HepG2 (cell line): ENCODE results near the gene CAGE1. TPM values are rescaled to one million over a fixed set of nuclear protein-coding genes. Genes with fewer than 3 reads are reported as not detected.
A peak's percentile ranks its signal among the peaks of the same experiment; 100 is the strongest.

ENCODE experiments used
- ATF7-NPFF ChIP-seq: sonication (generic); formaldehyde crosslinking; IDR thresholded peaks from 2 replicates; pipeline ENCODE4 v1.8.1; 2023; ENCODE audit warnings: mild to moderate bottlenecking, low read depth, missing genetic modification reagents, moderate library complexity
- CEBPG ChIP-seq: IDR thresholded peaks from 2 replicates; pipeline ENCODE4 v1.6.1; 2016
- CSRNP2 ChIP-seq: sonication (generic); formaldehyde crosslinking; conservative IDR thresholded peaks from 2 replicates; pipeline ENCODE4 v1.8.0; 2022; ENCODE audit warnings: low read depth, missing genetic modification reagents
- FOXC1 ChIP-seq: sonication (generic); formaldehyde crosslinking; IDR thresholded peaks from 2 replicates; pipeline ENCODE4 v1.8.0; 2022; ENCODE audit warnings: mild to moderate bottlenecking, missing genetic modification reagents, borderline replicate concordance
- GATAD1 ChIP-seq: IDR thresholded peaks from 2 replicates; pipeline ENCODE4 v1.6.1; 2016; ENCODE audit warnings: missing genetic modification reagents, missing compliant biosample characterization
- GPN1 ChIP-seq: sonication (generic); formaldehyde crosslinking; IDR thresholded peaks from 2 replicates; pipeline ENCODE4 v1.5.1; 2020; ENCODE audit warnings: missing genetic modification reagents, borderline replicate concordance
- HMG20A ChIP-seq: IDR thresholded peaks from 2 replicates; pipeline ENCODE4 v1.6.1; 2016; ENCODE audit warnings: borderline replicate concordance
- HOXA9 ChIP-seq: sonication (generic); formaldehyde crosslinking; IDR thresholded peaks from 2 replicates; pipeline ENCODE4 v1.8.1; 2022; ENCODE audit warnings: missing genetic modification reagents, mild to moderate bottlenecking, moderate library complexity, borderline replicate concordance
- NR1H2 ChIP-seq: sonication (generic); formaldehyde crosslinking; IDR thresholded peaks from 2 replicates; pipeline ENCODE4 v1.8.1; 2022; ENCODE audit warnings: low read depth, missing genetic modification reagents, borderline replicate concordance
- PCBP2 ChIP-seq: fragments of 200-400 bp; formaldehyde crosslinking; optimal IDR thresholded peaks from 2 replicates; pipeline ENCODE3; 2018; ENCODE audit warnings: low read length, low read depth; ENCODE audit not compliant: poor library complexity, severe bottlenecking
- PTBP1 ChIP-seq: fragments of 200-400 bp; formaldehyde crosslinking; IDR thresholded peaks from 2 replicates; pipeline ENCODE4 v1.6.1; 2018; ENCODE audit warnings: low read length, low read depth; ENCODE audit not compliant: poor library complexity, severe bottlenecking
- RBM39 ChIP-seq: fragments of 200-400 bp; formaldehyde crosslinking; IDR thresholded peaks from one replicate; pipeline ENCODE4 v1.6.1; 2018; ENCODE audit warnings: antibody characterized with exemption, mild to moderate bottlenecking, low read depth, low read length; ENCODE audit not compliant: poor library complexity, severe bottlenecking
- SP2 ChIP-seq: sonication (generic); formaldehyde crosslinking; IDR thresholded peaks from 2 replicates; pipeline ENCODE4 v1.5.1; 2020; ENCODE audit warnings: mild to moderate bottlenecking, missing genetic modification reagents
- TARDBP ChIP-seq: sonication (generic); formaldehyde crosslinking; IDR thresholded peaks from 2 replicates; pipeline ENCODE4 v1.8.0; 2022; ENCODE audit warnings: mild to moderate bottlenecking, missing genetic modification reagents
- TBP ChIP-seq: sonication (generic); formaldehyde crosslinking; IDR thresholded peaks from 2 replicates; pipeline ENCODE4 v1.5.0; 2020; ENCODE audit warnings: missing genetic modification reagents
- YY1 ChIP-seq: IDR thresholded peaks from 2 replicates; pipeline ENCODE4 v1.6.1; 2011; ENCODE audit warnings: low read length, low read depth, moderate library complexity, mild to moderate bottlenecking; ENCODE audit not compliant: insufficient read depth, insufficient replicate concordance
- ZNF224 ChIP-seq: sonication (generic); formaldehyde crosslinking; IDR thresholded peaks from 2 replicates; pipeline ENCODE4 v1.5.0; 2020; ENCODE audit warnings: mild to moderate bottlenecking, missing genetic modification reagents
- ZNF264 ChIP-seq: sonication (generic); formaldehyde crosslinking; IDR thresholded peaks from 2 replicates; pipeline ENCODE4 v1.4.0; 2020; ENCODE audit warnings: missing genetic modification reagents
- ZNF350 ChIP-seq: sonication (generic); formaldehyde crosslinking; IDR thresholded peaks from 2 replicates; pipeline ENCODE4 v1.4.0; 2020; ENCODE audit warnings: mild to moderate bottlenecking, low read depth, missing genetic modification reagents, borderline replicate concordance
- ZNF503 ChIP-seq: sonication (generic); formaldehyde crosslinking; IDR thresholded peaks from 2 replicates; pipeline ENCODE4 v1.4.0; 2020; ENCODE audit warnings: missing genetic modification reagents
- ZNF547 ChIP-seq: sonication (generic); formaldehyde crosslinking; IDR thresholded peaks from 2 replicates; pipeline ENCODE4 v1.5.1; 2020; ENCODE audit warnings: mild to moderate bottlenecking, missing genetic modification reagents
- ZNF619 ChIP-seq: sonication (generic); formaldehyde crosslinking; IDR thresholded peaks from 2 replicates; pipeline ENCODE4 v1.4.0; 2020; ENCODE audit warnings: mild to moderate bottlenecking, missing genetic modification reagents
- ZNF790 ChIP-seq: sonication (generic); formaldehyde crosslinking; IDR thresholded peaks from 2 replicates; pipeline ENCODE4 v1.8.0; 2022; ENCODE audit warnings: missing genetic modification reagents, mild to moderate bottlenecking, borderline replicate concordance
- polyA plus RNA-seq, 8 experiments: library from polyadenylated mRNA; depleted of rRNA in 3 of 8; stranded (reverse) in 7 of 8; unstranded in 1 of 8; fragments of >200 nt; fragmentation: Illumina TruSeq in 4 of 8; extraction: Trizol in 4 of 8; gene quantifications; 2 replicates each; pipeline versions ENCODE4 v1.2.1 to v1.2.3, GENCODE V29; 2011 to 2016; ENCODE audit warnings: low read depth in 4 of 8, missing spikeins in 1 of 8, mixed read lengths in 1 of 8; ENCODE audit not compliant: insufficient read depth in 1 of 8
- total RNA-seq, 5 experiments: library from RNA; depleted of rRNA; stranded (reverse); fragments of >200 nt; fragmentation: Illumina TruSeq; extraction: Trizol; gene quantifications; 2 replicates each; pipeline ENCODE4 v1.2.3, GENCODE V29; 2016; ENCODE audit warnings: low read depth in 1 of 5
- TF ChIP-seq, protein P1 (sequence below): sonication (generic); formaldehyde crosslinking; IDR thresholded peaks from 2 replicates; pipeline ENCODE4 v1.8.1; 2022; ENCODE audit warnings: low read depth, mild to moderate bottlenecking, missing genetic modification reagents

The CAGE1 gene
- total and polyA plus RNA-seq, 2 of the 13 experiments (the other 11 are each of a cell fraction or from before 2014, with no cell fraction given): 0.03 to 0.15 TPM

DNA sequence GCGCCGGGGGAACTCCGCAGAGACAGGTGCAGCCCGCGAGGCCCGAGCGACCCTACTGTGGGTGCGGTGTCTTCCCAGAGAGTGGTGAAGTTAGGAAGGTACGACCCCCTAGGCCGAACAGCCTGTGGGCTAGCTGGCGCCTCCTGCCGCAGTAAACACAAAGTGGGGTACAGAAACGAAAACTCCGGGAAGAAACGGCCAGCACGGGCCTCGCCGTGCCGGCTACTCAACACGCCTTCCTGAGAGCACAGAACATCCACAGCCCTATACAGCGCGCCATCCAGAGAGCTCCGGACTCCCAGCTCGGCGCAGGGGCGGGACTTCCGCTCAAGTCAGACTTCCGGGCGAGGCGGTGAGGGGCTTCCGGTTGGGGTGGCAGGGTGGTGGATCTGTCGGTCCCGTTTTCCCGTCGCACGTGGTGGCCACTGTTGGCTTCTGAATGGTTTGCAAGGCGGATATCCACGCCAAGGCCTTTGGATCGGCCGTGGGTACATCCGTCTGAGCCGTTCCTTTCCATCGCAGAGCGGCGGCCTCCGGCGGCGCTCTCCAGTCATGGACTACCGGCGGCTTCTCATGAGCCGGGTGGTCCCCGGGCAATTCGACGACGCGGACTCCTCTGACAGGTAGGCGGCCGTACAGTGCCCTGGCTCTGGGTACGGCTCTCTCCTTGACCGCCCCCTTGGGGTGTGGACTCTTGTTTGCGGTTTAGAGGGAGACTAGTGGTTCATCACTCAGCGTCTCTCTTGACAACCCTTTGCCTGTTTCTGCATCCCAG, at the start of gene CAGE1, which contains the start of gene RIOK1 (continued):
- no peak; the same call in 1 of the 2 replicates for TF ChIP-seq ZNF264 (CRISPR knock-in tag)
- TF ChIP-seq PCBP2: no peak
- peak; percentile 91; the same call in 1 of the 2 replicates for TF ChIP-seq ZNF619
- no peak for TF ChIP-seq GPN1 (CRISPR knock-in tag)
- peak; percentile 89 for TF ChIP-seq RBM39
- no peak for TF ChIP-seq CSRNP2
- peak; percentile 88 for TF ChIP-seq ATF7-NPFF (CRISPR knock-in tag)
- no peak for TF ChIP-seq TBP
- peak; percentile 21; the same call in 1 of the 2 replicates for TF ChIP-seq ZNF503 (CRISPR knock-in tag)
- TF ChIP-seq, protein P1, sequence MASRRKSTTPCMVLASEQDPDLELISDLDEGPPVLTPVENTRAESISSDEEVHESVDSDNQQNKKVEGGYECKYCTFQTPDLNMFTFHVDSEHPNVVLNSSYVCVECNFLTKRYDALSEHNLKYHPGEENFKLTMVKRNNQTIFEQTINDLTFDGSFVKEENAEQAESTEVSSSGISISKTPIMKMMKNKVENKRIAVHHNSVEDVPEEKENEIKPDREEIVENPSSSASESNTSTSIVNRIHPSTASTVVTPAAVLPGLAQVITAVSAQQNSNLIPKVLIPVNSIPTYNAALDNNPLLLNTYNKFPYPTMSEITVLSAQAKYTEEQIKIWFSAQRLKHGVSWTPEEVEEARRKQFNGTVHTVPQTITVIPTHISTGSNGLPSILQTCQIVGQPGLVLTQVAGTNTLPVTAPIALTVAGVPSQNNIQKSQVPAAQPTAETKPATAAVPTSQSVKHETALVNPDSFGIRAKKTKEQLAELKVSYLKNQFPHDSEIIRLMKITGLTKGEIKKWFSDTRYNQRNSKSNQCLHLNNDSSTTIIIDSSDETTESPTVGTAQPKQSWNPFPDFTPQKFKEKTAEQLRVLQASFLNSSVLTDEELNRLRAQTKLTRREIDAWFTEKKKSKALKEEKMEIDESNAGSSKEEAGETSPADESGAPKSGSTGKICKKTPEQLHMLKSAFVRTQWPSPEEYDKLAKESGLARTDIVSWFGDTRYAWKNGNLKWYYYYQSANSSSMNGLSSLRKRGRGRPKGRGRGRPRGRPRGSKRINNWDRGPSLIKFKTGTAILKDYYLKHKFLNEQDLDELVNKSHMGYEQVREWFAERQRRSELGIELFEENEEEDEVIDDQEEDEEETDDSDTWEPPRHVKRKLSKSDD (CRISPR knock-in tag): peak; percentile 78
- TF ChIP-seq CEBPG (CRISPR knock-in tag): no peak
- peak; percentile 88 for TF ChIP-seq PTBP1
- TF ChIP-seq NR1H2: no peak; the same call in 1 of the 2 replicates
- TF ChIP-seq ZNF547: peak; percentile 99
- TF ChIP-seq FOXC1: peak; percentile 97
- TF ChIP-seq HOXA9: peak; percentile 95
- peak; percentile 99 for TF ChIP-seq ZNF350 (CRISPR knock-in tag)
- peak; percentile 91 for TF ChIP-seq GATAD1 (CRISPR knock-in tag)
- peak; percentile 14; the same call in 1 of the 2 replicates for TF ChIP-seq HMG20A
- 0 out of 2 replicates have a peak, but pooled peaks have one; percentile 30 for TF ChIP-seq ZNF790
- peak; percentile 97 for TF ChIP-seq ZNF224 (CRISPR knock-in tag)
- TF ChIP-seq YY1: peak; percentile 84
- peak; percentile 72; the same call in 1 of the 2 replicates for TF ChIP-seq TARDBP (CRISPR knock-in tag)
- TF ChIP-seq SP2: peak; percentile 96
